Measurements from ENCODE around the gene SEC63.
"Not testable (repeated sequence)": the region's sequence is repeated elsewhere in the genome, so short reads cannot be mapped to it uniquely, and the experiment has no call there.

Gene SEC63

DNA sequence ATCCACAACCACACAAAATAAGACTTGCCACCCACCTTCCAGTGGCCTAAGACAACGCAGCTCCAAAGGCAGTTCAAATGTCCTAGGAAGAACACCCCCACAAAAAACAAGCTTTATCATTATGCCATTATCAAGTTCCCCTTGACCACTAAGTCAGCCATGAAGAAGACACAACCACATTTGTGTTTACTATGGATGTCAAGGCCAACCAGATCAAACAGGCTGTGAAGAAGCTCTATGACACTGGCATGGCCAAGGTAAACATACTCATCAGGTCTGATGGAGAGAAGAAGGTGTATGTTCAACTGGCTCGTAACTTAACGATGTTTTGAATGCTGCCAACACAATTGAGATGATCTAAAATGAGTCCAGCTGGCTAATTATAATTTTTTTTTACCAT is 26.1 kb downstream of the SEC63 start:
- DNase-seq (ENCODE audit: low read depth) = no peak

DNA sequence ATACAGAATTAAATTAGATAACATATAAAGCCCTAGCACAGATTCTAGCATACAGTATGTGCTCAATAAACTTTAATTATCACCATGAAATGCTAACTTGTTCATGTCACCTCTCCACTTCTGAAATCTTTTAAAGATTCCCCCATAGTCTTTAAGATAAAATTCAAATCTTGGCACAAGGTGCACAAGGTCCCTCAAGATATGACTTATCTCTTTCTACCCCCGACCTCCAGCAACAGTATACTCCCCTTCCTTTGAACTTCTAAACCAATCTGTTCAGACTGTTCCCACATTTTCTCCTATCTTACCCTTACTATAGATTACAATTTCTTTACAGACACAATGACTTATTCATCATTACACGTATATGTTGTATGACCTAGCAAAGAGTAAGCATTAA is 29.0 kb downstream of the SEC63 start:
- DNase-seq (ENCODE audit: low read depth) = no peak

DNA sequence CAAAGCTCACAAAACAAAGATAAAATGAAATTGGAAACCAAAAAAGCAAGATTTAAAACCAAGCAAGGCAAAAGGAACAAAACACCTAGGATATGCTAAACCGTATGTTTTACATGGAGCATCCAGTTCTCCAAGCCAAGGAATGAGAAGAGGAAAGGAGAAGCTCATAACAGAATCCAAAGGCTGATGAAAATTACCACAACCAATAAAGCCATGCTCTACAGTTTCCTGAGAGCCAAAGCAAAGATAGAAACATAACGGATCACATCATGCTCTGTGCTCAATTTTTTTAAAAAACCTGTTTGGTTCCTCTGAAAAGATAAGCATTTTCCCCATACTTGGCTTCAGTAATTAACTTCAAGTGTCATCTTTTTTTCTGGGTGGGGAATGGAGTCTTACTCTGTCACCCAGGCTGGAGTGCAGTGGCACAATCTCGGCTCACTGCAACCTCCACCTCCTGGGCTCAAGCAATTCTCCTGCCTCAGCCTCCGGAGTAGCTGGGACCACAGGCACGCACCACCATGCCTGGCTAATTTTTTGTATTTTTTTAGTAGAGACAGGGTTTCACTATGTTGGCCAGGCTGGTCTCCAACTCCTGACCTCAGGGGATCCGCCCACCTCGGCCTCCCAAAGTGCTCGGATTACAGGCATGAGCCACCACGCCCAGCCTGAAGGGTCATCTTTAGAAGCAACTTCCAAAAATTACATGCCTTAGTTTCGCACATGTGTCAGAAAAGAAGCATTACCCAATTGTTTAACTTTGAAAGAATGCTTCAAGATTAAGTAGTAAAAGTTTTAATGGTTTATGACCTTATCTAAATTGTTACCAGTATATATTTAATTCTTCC is 31.1 kb downstream of the SEC63 start:
- DNase-seq (ENCODE audit: low read depth) = not testable (repeated sequence)

DNA sequence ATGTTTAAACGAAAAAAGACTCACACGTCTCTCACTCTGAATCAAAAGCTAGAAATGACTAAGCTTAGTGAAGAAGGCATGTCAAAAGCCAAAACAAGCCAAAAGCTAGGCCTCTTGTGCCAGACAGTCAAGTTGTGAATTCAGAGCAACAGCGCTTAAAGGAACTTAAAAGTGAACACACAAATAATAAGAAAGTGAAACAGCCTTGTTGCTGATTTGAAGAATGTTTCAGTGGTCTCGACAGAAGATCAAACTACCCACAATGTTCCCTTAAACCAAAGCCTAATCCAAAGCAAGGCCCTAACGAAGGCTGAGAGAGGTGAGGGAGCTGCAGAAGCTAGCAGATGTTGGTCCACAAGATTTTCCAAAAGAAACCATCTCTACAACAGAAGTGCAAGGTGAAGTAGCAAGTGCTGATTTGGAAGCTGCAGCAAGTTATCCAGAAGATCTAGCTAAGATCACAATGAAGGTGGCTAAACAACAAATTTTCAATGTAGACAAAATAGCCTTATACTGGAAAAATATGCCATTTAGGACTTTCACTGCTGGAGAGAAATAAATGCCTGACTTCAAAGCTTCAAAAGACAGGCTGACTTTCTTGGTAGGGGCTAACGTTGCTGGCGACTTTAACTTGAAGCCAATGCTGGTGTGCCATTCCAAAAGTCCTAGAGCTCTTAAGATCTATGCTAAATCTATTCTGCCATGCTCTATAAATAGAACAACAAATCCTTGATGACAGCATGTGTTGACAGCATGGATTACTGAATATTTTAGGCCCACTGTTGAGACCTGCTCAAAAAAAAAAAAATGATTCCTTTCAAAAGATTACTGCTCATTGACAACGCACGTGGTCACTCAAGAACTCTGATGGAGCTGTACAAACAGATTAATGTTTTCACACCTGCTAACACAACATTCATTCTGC is 40.3 kb downstream of the SEC63 start:
- no peak for DNase-seq (ENCODE audit: low read depth)

DNA sequence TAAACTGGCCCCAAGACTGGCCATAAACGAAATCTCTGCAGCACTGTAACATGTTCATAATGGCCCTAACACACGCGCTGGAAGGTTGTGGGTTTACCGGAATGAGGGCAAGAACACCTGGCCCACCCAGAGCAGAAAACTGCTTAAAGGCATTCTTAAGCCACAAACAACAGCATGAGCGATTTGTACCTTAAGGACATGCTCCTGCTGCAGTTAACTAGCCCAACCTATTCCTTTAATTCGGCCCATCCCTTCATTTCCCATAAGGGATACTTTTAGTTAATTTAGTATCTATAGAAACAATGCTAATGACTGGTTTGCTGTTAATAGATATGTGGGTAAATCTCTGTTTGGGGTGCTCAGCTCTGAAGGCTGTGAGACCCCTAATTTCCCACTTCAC is 41.0 kb downstream of the SEC63 start:
- not testable (repeated sequence) for DNase-seq (ENCODE audit: low read depth)

DNA sequence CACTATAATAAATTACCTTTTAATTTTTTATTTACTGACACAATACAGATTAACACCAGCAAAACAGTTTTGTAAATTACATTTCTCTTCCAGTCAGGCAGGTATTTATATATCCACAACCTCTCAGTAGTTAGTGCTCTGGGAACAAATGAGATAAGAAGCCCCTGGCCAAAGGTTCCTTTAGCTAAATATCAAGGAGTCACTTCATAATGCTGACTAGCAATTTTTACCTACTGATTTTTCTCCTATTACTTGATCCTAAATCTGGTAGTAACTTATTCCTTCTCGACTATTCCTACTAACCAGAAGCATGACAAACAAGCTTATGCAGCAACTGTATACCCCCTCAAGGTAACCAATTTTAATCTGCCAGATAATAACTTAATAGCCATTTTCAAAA is 46.3 kb downstream of the SEC63 start:
- no peak for DNase-seq (ENCODE audit: low read depth)

DNA sequence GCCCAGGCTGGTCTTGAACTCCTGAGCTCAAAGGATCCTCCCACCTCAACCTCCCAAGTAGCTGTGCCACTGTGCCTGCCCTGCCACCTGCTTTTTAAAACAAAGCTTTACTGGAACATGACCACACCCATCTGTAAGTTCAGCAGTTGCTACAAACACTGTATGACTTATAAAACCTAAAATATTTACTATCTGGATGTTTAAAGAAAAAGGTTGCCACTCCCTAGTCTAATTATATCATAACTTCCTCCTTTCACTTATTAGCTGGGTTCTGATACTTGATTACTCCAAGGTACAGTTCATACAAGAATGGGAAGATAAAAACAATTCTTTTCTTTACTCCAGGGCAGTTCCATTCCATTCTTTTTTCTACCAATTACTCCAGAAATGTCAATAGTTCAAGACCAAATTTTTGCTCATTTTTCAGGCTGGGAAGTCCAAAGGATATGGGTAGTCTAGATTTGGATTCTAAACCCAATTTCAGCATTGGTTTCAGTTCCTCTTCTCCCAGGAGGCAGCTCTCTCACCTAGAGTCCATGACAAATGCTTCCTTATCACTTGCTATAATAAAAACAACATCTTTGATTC is 63.1 kb downstream of the SEC63 start:
- no peak for DNase-seq (ENCODE audit: low read depth)

DNA sequence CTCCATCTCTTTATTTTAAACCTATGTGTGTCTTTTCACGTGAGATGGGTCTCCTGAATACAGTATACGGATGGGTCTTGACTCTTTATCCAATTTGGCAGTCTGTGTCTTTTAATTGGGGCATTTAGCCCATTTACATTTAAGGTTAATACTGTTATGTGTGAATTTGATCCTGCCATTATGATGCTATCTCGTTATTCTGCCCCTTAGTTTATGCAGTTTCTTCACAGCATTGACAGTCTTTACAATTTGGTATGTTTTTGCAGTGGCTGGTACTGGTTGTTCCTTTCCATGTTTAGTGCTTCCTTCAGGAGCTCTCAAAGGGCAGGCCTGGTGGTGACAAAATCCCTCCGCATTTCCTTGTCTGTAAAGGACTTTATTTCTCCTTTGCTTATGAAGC is 67.6 kb downstream of the SEC63 start:
- DNase-seq (ENCODE audit: low read depth) = not testable (repeated sequence)

DNA sequence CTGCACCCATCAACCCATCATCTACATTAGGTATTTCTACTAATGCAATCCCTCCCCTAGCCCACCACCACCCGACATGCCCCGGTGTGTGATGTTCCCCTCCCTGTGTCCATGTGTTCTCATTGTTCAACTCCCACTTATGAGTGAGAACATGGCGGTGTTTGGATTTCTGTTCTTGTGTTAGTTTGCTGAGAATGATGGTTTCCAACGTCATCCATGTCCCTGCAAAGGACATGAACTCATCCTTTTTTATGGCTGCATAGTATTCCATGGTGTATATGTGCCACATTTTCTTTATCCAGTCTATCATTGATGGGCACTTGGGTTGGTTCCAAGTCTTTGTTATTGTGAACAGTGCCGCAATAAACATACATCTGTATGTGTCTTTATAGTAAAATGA is 72.1 kb downstream of the SEC63 start:
- DNase-seq (ENCODE audit: low read depth) = not testable (repeated sequence)

DNA sequence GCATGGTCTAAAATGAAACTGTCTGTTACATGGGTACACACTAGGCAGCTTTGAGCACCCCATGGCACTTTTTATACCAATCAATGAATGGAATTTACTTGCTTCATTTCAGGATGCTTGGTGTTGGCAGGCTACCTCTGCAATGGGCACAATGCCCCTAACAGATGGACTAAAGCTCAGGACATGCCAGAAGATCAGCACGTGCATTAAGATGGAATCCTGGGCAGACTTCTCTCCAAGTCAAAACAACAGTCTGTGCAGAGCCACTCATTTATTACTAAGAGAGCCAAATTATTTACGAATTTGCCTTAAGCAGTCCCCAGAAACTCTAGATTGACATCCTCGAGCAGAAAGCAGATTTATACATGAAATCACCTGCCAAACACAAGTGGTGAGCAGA is 78.1 kb downstream of the SEC63 start:
- no peak for DNase-seq (ENCODE audit: low read depth)

DNA sequence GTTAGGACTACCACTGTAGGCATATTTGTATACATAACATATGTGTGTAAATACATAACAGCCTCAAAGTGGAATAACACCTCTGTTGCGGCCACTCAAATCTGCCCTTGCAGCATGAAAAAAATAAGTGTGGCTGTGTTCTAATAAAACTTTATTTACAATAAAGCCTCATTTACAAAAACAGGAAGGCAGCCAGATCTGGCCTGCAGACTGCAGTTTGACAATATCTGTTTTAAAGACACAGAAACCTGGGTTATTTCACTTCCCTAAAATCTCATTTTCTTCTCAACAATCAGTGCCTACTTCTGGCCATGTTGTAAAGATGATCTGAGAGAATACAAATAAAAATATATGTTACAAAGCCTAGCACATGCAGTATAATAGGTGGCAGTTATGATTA is 80.0 kb downstream of the SEC63 start:
- DNase-seq (ENCODE audit: low read depth) = no peak

DNA sequence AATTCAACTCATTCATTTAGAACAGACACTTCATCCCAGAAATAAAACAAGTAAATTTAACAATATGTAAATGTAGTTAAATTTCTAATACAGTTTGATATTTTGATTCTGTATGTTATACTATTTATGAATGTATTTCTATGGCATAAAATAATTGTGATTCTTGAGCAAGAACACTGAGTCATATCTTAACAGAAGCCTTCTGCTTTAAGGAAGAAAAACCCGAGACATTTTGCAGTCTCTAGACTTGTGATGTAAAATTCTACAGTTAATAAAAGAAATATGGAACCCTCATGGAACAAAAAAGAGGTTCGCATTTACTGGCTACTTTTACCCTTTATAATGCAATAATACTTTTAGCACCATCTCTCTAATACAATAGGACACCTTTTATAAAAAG is 86.0 kb downstream of the SEC63 start:
- no peak for DNase-seq (ENCODE audit: low read depth)

DNA sequence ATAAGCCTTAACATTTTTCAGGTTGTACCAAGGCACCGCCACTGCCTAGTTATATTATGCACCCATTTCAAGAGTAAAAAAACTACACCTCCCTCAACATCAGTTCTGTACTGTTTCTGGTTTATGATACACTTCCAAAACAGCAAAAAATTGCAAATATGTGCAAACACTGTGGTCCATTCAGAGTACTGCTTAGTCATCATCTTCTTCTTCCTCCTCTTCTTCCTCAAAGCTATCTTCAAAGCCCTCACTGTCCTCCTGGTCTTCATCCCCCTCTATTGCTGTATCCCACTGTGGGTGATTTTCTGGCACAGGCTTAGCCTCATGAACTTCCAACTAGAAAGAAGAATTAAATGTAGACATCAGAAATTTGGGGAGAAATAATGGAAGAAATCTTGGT is 86.5 kb downstream of the SEC63 start:
- not testable (repeated sequence) for DNase-seq (ENCODE audit: low read depth)

DNA sequence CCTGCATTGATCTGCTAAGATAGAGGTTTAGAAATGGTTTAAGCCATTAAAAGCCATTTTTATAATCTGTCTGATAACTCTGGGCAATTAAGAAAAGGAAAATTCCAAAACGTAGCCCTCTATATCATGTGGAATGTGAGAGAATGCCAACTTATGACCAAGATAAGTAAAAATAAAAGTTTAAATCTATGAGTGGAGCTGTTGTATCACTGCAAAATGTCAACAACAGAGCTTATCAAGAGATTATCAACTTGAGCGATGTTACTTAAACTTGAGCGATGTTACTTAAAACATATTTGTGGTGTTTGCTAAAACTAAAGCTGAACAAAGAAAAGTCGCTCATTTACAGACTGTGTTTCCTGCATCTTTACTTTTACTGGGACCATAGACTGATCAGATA is 87.0 kb downstream of the SEC63 start:
- no peak for DNase-seq (ENCODE audit: low read depth)

DNA sequence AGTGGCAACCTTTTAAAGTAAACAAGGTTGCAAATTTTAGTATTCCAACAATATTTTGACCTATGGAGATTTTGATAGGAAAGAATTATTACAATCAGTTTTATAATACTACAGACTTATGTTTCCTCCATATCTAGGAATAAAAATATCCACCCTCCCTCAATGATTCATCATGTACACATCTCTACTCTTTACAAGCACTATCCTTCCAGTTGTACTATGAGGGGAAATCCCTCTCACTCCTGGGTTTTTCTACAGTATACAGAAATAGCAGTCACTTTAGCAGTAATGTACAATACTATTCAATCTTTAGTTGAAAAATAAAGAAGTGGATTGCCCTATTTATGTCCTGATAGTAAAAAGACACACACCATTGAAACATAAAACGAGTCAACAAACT is 87.6 kb downstream of the SEC63 start:
- DNase-seq (ENCODE audit: low read depth) = no peak

DNA sequence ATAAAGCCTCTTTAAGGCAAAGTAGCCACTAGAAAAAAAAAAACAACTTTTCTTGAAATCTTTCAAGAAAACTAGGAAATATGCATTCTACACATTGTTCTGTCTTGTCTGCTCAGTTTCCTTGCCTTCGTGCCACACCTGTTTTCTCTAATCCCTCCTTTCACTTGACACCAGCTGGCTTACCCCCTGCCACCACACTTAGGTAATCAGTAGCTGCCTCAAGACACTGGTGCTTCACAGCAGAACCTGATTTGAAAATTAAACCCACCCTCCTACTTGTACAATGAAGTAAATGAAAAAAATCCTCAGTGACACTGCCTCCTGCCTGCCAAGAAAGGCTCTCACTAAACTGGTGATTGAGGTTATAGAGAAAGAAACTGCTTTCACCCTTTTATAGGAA is 88.1 kb downstream of the SEC63 start:
- DNase-seq (ENCODE audit: low read depth) = no peak

DNA sequence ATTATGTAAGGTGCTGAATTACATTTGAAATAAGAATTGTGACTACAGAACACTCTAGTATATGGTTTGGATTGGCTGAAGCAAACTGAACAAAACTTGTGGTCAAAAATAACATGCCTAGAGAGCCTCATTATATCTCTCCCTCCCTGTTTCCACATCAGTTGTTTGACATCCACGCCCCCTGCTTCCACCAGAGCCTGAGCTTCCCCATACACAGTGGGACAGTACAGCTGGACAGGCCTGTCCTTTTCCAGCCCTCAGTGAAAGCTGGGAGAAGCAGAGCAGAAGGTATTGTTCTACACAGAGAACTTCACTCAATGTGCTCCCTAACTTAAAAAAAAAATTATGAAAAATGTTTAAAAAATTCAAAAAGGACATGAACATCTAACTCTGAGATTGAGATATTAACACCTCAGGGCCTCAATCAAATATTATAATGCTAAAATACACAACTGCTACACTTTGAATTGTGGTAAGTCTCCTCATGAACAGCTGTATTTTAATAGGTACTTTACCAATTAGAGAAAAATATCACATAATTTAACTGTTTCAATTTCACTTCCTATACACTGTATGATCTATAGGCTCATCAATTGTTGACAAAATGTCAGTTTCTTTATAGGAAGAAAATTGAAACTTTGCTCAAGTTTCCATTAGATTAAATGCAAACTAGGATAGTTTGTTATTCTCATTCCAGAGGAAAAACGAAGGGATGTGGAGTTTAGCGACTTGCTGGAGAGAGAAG is 89.0 kb downstream of the SEC63 start:
- DNase-seq (ENCODE audit: low read depth) = no peak

DNA sequence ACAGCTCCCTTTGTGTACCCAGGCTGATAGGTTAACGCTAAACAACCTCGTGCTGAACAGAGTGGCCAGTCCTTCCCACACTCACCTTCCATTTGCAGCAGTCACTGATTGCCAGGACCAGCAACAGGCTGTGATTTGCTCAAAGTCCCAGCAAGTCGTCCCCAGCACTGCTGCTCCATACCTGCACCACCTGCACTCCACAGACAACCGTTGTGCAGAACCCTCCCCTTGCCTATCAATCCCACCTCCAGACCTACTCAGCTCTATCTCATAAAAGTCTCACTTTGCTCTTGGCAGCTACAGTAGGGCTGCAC is 90.7 kb downstream of the SEC63 start:
- DNase-seq (ENCODE audit: low read depth) = no peak

DNA sequence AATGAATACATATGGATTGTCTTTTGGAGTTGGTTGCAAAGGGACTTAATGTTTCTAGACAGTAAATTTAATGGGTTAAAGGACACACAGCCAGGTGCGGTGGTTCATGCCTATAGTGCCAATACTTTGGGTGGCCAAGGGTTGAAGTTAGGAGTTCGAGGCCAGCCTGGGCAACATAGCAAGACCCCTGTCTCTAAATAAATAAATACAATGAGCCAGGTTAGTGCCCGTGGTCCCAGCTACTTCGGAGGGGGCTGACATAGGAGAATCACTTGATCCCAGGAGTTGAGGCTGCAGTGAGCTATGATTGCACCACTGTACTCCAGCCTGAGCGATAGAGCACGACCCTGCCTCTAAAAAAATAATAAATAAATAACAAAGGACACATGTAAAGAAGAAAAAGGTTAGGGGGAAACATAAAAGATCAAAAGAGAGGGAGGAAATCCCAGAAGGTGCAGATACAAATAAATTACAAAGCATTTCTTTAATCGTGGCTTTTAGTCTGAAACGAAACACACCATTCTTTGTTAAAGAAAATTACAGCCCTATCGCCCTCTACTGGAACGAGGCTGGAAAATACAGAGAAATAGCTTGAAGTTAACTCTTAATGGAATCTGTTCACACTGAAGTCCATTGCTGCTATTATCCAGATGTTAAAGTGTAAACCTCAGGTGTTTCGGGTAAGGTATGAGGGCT is 91.3 kb downstream of the SEC63 start:
- no peak for DNase-seq (ENCODE audit: low read depth)

DNA sequence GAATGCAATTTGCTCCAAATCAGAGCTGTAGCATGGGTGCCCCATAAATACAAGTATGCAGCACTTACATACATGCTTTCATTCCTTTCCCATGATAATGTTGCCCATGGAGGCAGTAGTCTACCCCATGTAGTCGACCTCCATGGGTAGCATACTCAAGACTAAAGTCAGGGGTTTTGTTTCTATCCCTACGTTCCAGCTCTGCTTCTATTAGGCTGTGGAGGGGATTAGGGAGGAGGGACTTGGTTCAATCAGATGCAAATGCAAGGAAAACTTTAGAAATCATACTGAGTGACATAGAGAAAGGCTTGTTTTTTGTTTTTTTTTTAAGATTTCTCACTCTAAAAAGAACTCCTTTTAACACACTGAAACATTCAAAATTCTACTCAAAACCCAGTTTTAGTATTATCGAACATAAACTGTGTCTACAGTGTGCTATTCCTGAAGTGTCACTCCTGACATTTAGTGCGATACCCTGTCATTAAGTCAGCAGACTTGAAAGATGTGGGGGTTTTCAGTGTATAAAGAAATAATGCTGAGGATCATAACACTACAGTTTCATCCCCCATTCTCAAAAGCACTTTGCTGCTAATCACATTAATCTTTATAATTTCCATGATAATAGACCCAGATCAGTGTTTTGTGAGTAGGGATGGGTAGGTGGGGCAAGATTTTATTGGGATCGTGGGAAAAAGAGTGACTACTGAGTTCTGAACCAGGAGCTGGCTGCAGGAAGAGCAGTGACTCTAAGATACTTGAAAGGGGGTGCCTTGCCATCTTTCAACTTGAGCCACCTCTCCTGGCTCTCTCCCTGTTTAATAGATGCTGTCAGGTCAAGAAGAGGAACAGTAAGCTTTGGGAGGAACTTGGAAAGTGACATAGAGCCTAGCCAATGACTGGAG is 93.5 kb downstream of the SEC63 start:
- DNase-seq (ENCODE audit: low read depth) = no peak

DNA sequence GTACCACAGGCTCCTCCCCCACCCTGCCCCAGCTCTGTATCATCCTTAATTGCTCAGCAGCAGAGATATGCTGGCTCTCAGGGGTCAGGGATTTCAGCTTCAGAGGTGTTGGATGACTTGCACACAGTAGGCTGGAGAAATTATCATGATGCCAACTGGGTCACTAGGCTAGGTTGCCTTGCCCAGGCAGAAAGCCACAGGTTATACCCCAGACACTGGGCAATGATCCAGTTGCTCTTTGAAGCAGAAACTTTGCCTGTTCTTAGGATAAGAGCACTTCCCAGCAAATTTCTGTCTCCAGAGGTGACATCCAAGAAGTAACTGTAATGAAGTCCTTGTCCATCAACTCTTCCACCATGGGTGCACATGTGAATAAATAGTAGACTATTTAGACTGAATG is 95.6 kb downstream of the SEC63 start:
- no peak for DNase-seq (ENCODE audit: low read depth)

All from activated gamma-delta T cell treated with anti-CD3 and anti-CD28 coated beads, Interleukin-2, amount 50 U/mL, for 16 hours (primary cell).